IMR-90 (cell line): ENCODE results near the gene HPRT1. TPM values are rescaled to one million over a fixed set of nuclear protein-coding genes. Genes with fewer than 3 reads are reported as not detected.

ENCODE experiments used
- ATAC-seq: fragments of 200-7000 bp; cut with Tn5 transposase; 2 replicates; pipeline ENCODE4 v1.9.1; 2020; ENCODE audit warnings: low read depth, mild to moderate bottlenecking, moderate library complexity
- BruUV-seq: library from RNA; stranded (reverse); fragments of 400-500 nt; replicated peaks from 2 replicates; lab custom pipeline; 2021; lab: Mats Ljungman, UMichigan
- CTCF ChIA-PET: fragments of 300-600 bp; formaldehyde crosslinking; extraction: SDS; loops from one replicate; lab custom pipeline; 2021; ENCODE audit warnings: antibody characterized with exemption; lab: Yijun Ruan, JAX
- POLR2A ChIA-PET: fragments of 300-600 bp; sonication (Branson Sonifier 250); formaldehyde crosslinking; loops from one replicate; lab custom pipeline; 2022; ENCODE audit warnings: antibody characterized with exemption; ENCODE audit not compliant: unreplicated experiment; lab: Charles Lee
- DNase-seq: peaks from one replicate; pipeline ENCODE4 v3.0.0; 2013
- H2AFZ ChIP-seq: replicated peaks from 2 replicates; pipeline ENCODE3; 2013; ENCODE audit warnings: low read length, mild to moderate bottlenecking; ENCODE audit not compliant: poor library complexity
- H2AK5ac ChIP-seq: 2 replicates; pipeline ENCODE4 v1.6.1; 2013; ENCODE audit warnings: low read depth, low read length, inconsistent platforms
- H2AK9ac ChIP-seq: replicated peaks from 2 replicates; pipeline ENCODE3; 2013; ENCODE audit warnings: mild to moderate bottlenecking, low read depth, low read length, moderate library complexity; ENCODE audit not compliant: poor library complexity
- H2BK120ac ChIP-seq: 2 replicates; pipeline ENCODE4 v1.6.1; 2013; ENCODE audit warnings: low read depth, low read length, inconsistent platforms
- H2BK15ac ChIP-seq: 3 replicates; pipeline ENCODE4 v1.6.1; 2013; ENCODE audit warnings: low read depth, low read length, inconsistent platforms
- H2BK20ac ChIP-seq: 2 replicates; pipeline ENCODE4 v1.6.1; 2013; ENCODE audit warnings: low read depth, mild to moderate bottlenecking, inconsistent platforms, low read length, moderate library complexity
- H2BK5ac ChIP-seq: 2 replicates; pipeline ENCODE4 v1.6.1; 2013; ENCODE audit warnings: mild to moderate bottlenecking, low read depth, low read length, inconsistent platforms; ENCODE audit not compliant: poor library complexity, severe bottlenecking
- H3K14ac ChIP-seq: replicated peaks from 2 replicates; pipeline ENCODE4 v1.6.1; 2013; ENCODE audit warnings: low read depth, low read length, inconsistent platforms
- H3K18ac ChIP-seq: 2 replicates; pipeline ENCODE4 v1.6.1; 2013; ENCODE audit warnings: low read depth, low read length, control low read depth
- H3K23ac ChIP-seq: 2 replicates; pipeline ENCODE4 v1.6.1; 2013; ENCODE audit warnings: low read depth, low read length, inconsistent platforms
- H3K27ac ChIP-seq: 2 replicates; pipeline ENCODE4 v1.5.1; 2013; ENCODE audit warnings: mild to moderate bottlenecking, control low read depth, low read length; ENCODE audit not compliant: insufficient read depth
- H3K27me3 ChIP-seq: 2 replicates; pipeline ENCODE4 v1.6.1; 2013; ENCODE audit warnings: low read length; ENCODE audit not compliant: control insufficient read depth, insufficient read depth
- H3K36me3 ChIP-seq: 2 replicates; pipeline ENCODE4 v1.6.1; 2013; ENCODE audit warnings: low read length, mixed read lengths; ENCODE audit not compliant: control insufficient read depth, insufficient read depth
- H3K4ac ChIP-seq: 2 replicates; pipeline ENCODE4 v1.6.1; 2013; ENCODE audit warnings: low read depth, low read length, inconsistent platforms
- H3K4me1 ChIP-seq: 2 replicates; pipeline ENCODE4 v1.6.1; 2013; ENCODE audit warnings: low read length, mixed read lengths; ENCODE audit not compliant: control insufficient read depth, insufficient read depth
- H3K4me2 ChIP-seq: 2 replicates; pipeline ENCODE4 v1.6.1; 2013; ENCODE audit warnings: low read depth, mild to moderate bottlenecking, control low read depth, low read length, moderate library complexity
- H3K4me3 ChIP-seq: 2 replicates; pipeline ENCODE4 v1.5.1; 2013; ENCODE audit warnings: low read depth, mild to moderate bottlenecking, control low read depth, low read length, moderate library complexity; ENCODE audit not compliant: insufficient read depth
- H3K56ac ChIP-seq: 2 replicates; pipeline ENCODE4 v1.6.1; 2013; ENCODE audit warnings: low read length, inconsistent platforms; ENCODE audit not compliant: insufficient read depth; ENCODE audit errors: extremely low read depth
- H3K79me1 ChIP-seq, 2 experiments: 2 replicates each; pipeline ENCODE4 v1.6.1; 2013; ENCODE audit warnings: low read length in 2 of 2, inconsistent platforms in 1 of 2, low read depth in 1 of 2
- H3K9ac ChIP-seq: 2 replicates; pipeline ENCODE4 v1.6.1; 2013; ENCODE audit warnings: low read depth, low read length, control low read depth
- H3K9me1 ChIP-seq: 2 replicates; pipeline ENCODE4 v1.6.1; 2013; ENCODE audit warnings: low read length, inconsistent platforms; ENCODE audit not compliant: insufficient read depth
- H3K9me3 ChIP-seq: 2 replicates; pipeline ENCODE4 v1.6.1; 2013; ENCODE audit warnings: low read length; ENCODE audit not compliant: control insufficient read depth, insufficient read depth
- H4K20me1 ChIP-seq: 2 replicates; pipeline ENCODE4 v1.6.1; 2013; ENCODE audit warnings: low read length, inconsistent platforms; ENCODE audit not compliant: insufficient read depth
- H4K5ac ChIP-seq: 2 replicates; pipeline ENCODE4 v1.6.1; 2013; ENCODE audit warnings: mild to moderate bottlenecking, low read depth, low read length, control low read depth
- H4K8ac ChIP-seq, 2 experiments: 2 replicates each; pipeline ENCODE4 v1.6.1; 2013; ENCODE audit warnings: low read depth in 2 of 2, low read length in 2 of 2, control low read depth in 1 of 2, inconsistent platforms in 1 of 2
- H4K91ac ChIP-seq: 2 replicates; pipeline ENCODE4 v1.6.1; 2013; ENCODE audit warnings: low read depth, low read length, inconsistent platforms; ENCODE audit not compliant: insufficient read depth
- BHLHE40 ChIP-seq: fragments of 150-350 bp; IDR thresholded peaks from 2 replicates; pipeline ENCODE4 v1.6.1; 2016; ENCODE audit warnings: mild to moderate bottlenecking, low read depth, low read length
- CEBPB ChIP-seq: IDR thresholded peaks from 2 replicates; pipeline ENCODE4 v1.6.1; 2012; ENCODE audit warnings: low read depth, low read length, improper control_type of control experiment
- CHD1 ChIP-seq: IDR thresholded peaks from 2 replicates; pipeline ENCODE4 v1.6.1; 2012; ENCODE audit warnings: low read depth, low read length, improper control_type of control experiment
- FOS ChIP-seq: fragments of 150-350 bp; IDR thresholded peaks from 2 replicates; pipeline ENCODE4 v1.6.1; 2016; ENCODE audit warnings: low read depth, low read length
- MAFK ChIP-seq: IDR thresholded peaks from 2 replicates; pipeline ENCODE4 v1.6.1; 2012; ENCODE audit warnings: low read depth, low read length, improper control_type of control experiment
- MAZ ChIP-seq: IDR thresholded peaks from 2 replicates; pipeline ENCODE4 v1.6.1; 2012; ENCODE audit warnings: low read depth, mild to moderate bottlenecking, low read length, improper control_type of control experiment, moderate library complexity, borderline replicate concordance
- MXI1 ChIP-seq: IDR thresholded peaks from 2 replicates; pipeline ENCODE4 v1.6.1; 2012; ENCODE audit warnings: low read depth, mild to moderate bottlenecking, low read length, moderate library complexity, borderline replicate concordance
- NFE2L2 ChIP-seq: fragments of 150-350 bp; IDR thresholded peaks from 2 replicates; pipeline ENCODE4 v1.6.1; 2016; ENCODE audit warnings: low read depth, mild to moderate bottlenecking, low read length
- POLR2A ChIP-seq: IDR thresholded peaks from 2 replicates; pipeline ENCODE4 v1.6.1; 2012; ENCODE audit warnings: mild to moderate bottlenecking, low read depth, low read length
- RAD21 ChIP-seq: IDR thresholded peaks from 2 replicates; pipeline ENCODE4 v1.6.1; 2012; ENCODE audit warnings: low read length, improper control_type of control experiment
- RCOR1 ChIP-seq: IDR thresholded peaks from 2 replicates; pipeline ENCODE4 v1.6.1; 2012; ENCODE audit warnings: mild to moderate bottlenecking, low read length, improper control_type of control experiment; ENCODE audit not compliant: insufficient replicate concordance
- RFX5 ChIP-seq: IDR thresholded peaks from 2 replicates; pipeline ENCODE4 v1.8.0; 2012; ENCODE audit warnings: low read depth, mild to moderate bottlenecking, low read length, moderate library complexity
- SMC3 ChIP-seq: fragments of 150-350 bp; IDR thresholded peaks from 2 replicates; pipeline ENCODE4 v1.6.1; 2016; ENCODE audit warnings: low read depth, mild to moderate bottlenecking, antibody characterized with exemption, low read length, moderate library complexity
- WGBS, 2 experiments: methylation state at CpG; one replicate each; pipeline versions ENCODE4 v1.1.5 to v1.1.7; 2013; ENCODE audit warnings: missing lambda C conversion rate in 2 of 2; ENCODE audit not compliant: insufficient read length in 1 of 2; ENCODE audit errors: extremely low coverage in 2 of 2; 5-methylcytosine and 5-hydroxymethylcytosine counted together
- dilution Hi-C: fragments of 300-500 bp; cut with HindIII; formaldehyde crosslinking; loops from one replicate; pipeline ENCODE4 v1.14.3; 2018; ENCODE audit warnings: low sequenced_read_pairs; ENCODE audit not compliant: unreplicated experiment
- in situ Hi-C: fragments of 300-500 bp; cut with MboI; formaldehyde crosslinking; loops from 3 replicates; pipeline ENCODE4 v1.14.3; 2019; ENCODE audit warnings: low sequenced_read_pairs, inconsistent platforms, mixed read lengths
- intact Hi-C: fragments of 100-400 bp; cut with micrococcal nuclease; formaldehyde crosslinking; loops from 2 replicates; pipeline ENCODE4 v1.10.0; 2022
- polyA plus RNA-seq, 3 experiments: library from polyadenylated mRNA; depleted of rRNA; stranded (reverse); fragments of >200 nt; gene quantifications; 2 replicates each; pipeline ENCODE4 v1.2.3, GENCODE V29; 2012; ENCODE audit warnings: low replicate concordance in 1 of 3
- total RNA-seq: library from RNA; depleted of rRNA; stranded (reverse); fragments of >200 nt; gene quantifications from 2 replicates; pipeline ENCODE4 v1.2.3, GENCODE V29; 2012
- TF ChIP-seq, protein P1 (sequence below): fragments of 150-350 bp; IDR thresholded peaks from 2 replicates; pipeline ENCODE4 v1.6.1; 2017; ENCODE audit warnings: mild to moderate bottlenecking, antibody characterized with exemption, low read length, low read depth
- TF ChIP-seq, protein P2 (sequence below): fragments of 150-350 bp; IDR thresholded peaks from 2 replicates; pipeline ENCODE4 v1.6.1; 2016; ENCODE audit warnings: low read depth, mild to moderate bottlenecking, low read length, moderate library complexity, borderline replicate concordance

Gene HPRT1
- total and polyA plus RNA-seq, 2 of the 4 experiments (the other 2 are of a cell fraction), result 7.0 to 30.3 TPM

DNA sequence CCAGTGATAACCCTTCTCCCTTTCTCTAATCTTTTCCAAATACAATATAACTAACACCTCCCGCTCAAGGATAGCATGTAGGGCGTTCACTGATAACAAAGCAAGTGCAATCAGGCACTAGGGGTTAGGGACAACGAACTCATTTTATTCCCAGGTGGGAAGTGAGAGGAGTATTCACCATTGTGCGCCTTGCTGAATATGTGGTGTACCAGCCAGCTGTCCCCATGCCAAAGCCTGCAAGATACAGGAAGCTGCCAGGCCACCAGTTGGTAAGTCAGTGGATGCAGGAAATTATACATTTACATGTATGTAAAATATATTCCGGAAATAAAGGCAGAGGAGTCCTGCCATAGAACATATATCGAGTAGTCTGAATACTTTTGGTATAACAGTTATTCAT, 6.3 kb upstream of the HPRT1 start:
- ChIA-PET CTCF (no interaction called here), POLR2A (no interaction called here)
- in situ Hi-C loops (loop anchor here (25.0 kb wide), 1 partner anchor 559 kb away; the partner anchor contains the start of gene RTL8B), intact Hi-C loops (no loop called here), dilution Hi-C loops (no loop called here)
- Histone ChIP-seq H3K23ac (no peak overlapping the region), H3K4me3 (no peak overlapping the region), H2AK9ac (no peak overlapping the region), H2BK15ac (no peak overlapping the region), H4K20me1 (no peaks in the 10 kb centered on the region), H4K91ac (no peak overlapping the region), H4K5ac (no peak overlapping the region), H3K36me3 (no peaks in the 10 kb centered on the region), H2BK120ac (no peak overlapping the region), H3K27me3 (no peaks in the 10 kb centered on the region), H3K18ac (no peak overlapping the region), H3K9me1 (no peaks in the 10 kb centered on the region), H3K9ac (no peak overlapping the region), H3K4ac (no peak overlapping the region), H4K8ac (no peak overlapping the region), H2BK5ac (no peak overlapping the region), H3K79me1 (no peaks in the 10 kb centered on the region), H3K27ac (no peak overlapping the region), H2AFZ (no peak overlapping the region), H3K14ac (no peak overlapping the region), H3K9me3 (no peaks in the 10 kb centered on the region), H3K56ac (no peak overlapping the region), H3K4me2 (no peak overlapping the region), H2BK20ac (no peak overlapping the region), H3K4me1 (no peaks in the 10 kb centered on the region), H2AK5ac (no peak overlapping the region)
- DNase-seq (no peak), ATAC-seq (no peak)
- WGBS, 2 experiments, result no CpG with 5 or more reads among the region's 6 CpGs
- BruUV-seq, result no TSS peak
- TF ChIP-seq, protein P1, sequence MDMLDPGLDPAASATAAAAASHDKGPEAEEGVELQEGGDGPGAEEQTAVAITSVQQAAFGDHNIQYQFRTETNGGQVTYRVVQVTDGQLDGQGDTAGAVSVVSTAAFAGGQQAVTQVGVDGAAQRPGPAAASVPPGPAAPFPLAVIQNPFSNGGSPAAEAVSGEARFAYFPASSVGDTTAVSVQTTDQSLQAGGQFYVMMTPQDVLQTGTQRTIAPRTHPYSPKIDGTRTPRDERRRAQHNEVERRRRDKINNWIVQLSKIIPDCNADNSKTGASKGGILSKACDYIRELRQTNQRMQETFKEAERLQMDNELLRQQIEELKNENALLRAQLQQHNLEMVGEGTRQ, result no peak
- TF ChIP-seq CHD1, result no peak
- no peak for TF ChIP-seq RAD21
- no peak for TF ChIP-seq MAZ
- no peak for TF ChIP-seq FOS
- TF ChIP-seq POLR2A, result no peak
- TF ChIP-seq SMC3, result no peak
- no peak for TF ChIP-seq RFX5
- TF ChIP-seq, protein P2, sequence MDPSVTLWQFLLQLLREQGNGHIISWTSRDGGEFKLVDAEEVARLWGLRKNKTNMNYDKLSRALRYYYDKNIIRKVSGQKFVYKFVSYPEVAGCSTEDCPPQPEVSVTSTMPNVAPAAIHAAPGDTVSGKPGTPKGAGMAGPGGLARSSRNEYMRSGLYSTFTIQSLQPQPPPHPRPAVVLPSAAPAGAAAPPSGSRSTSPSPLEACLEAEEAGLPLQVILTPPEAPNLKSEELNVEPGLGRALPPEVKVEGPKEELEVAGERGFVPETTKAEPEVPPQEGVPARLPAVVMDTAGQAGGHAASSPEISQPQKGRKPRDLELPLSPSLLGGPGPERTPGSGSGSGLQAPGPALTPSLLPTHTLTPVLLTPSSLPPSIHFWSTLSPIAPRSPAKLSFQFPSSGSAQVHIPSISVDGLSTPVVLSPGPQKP, result no peak
- TF ChIP-seq BHLHE40, result no peak
- TF ChIP-seq MAFK, result no peak
- no peak for TF ChIP-seq CEBPB
- TF ChIP-seq RCOR1, result no peak
- no peak for TF ChIP-seq NFE2L2
- no peak for TF ChIP-seq MXI1
